Right lobe of liver (tissue), 6 donors: ENCODE measurements around the gene TSPAN11. TPM values are rescaled to one million over a fixed set of nuclear protein-coding genes. Genes with fewer than 3 reads are reported as not detected.

Source experiments
- ATAC-seq, 4 donors: fragments of 200-7000 bp; cut with Tn5 transposase; one replicate each; pipeline ENCODE4 v1.9.1; 2020; ENCODE audit warnings: mild to moderate bottlenecking in 4 of 4, moderate library complexity in 4 of 4
- DNase-seq, 3 donors: peaks; one replicate each; pipeline ENCODE4 v3.0.0-alpha.2; 2020
- H3K27ac ChIP-seq, 3 donors: fragments of 200-600 bp; one replicate each; pipeline ENCODE4 v1.8.0; 2022
- H3K27me3 ChIP-seq, 2 donors: fragments of 200-600 bp; one replicate each; pipeline ENCODE4 v1.8.0; 2022
- H3K36me3 ChIP-seq, 4 donors: fragments of 200-600 bp; sonication (generic) in 1 of 4; one replicate each; pipeline versions ENCODE4 v1.5.1 to v1.8.0; 2017 to 2022; ENCODE audit warnings: control low read depth in 1 of 4
- H3K4me1 ChIP-seq, 4 donors: fragments of 200-600 bp; sonication (generic) in 1 of 4; one replicate each; pipeline versions ENCODE4 v1.5.1 to v1.8.0; 2017 to 2022; ENCODE audit warnings: control low read depth in 1 of 4
- H3K4me3 ChIP-seq, 3 donors: fragments of 200-600 bp; one replicate each; pipeline ENCODE4 v1.8.0; 2022
- H3K9me3 ChIP-seq, 4 donors: fragments of 200-600 bp; sonication (generic) in 1 of 4; one replicate each; pipeline versions ENCODE4 v1.5.1 to v1.8.0; 2017 to 2022; ENCODE audit warnings: control low read depth in 1 of 4
- CTCF ChIP-seq, 4 donors: fragments of 200-600 bp in 3 of 4; fragments of 450-650 bp in 1 of 4; IDR thresholded peaks; one replicate each; pipeline versions ENCODE4 v1.5.1 to v1.8.0; 2016 to 2022; ENCODE audit warnings: antibody characterized with exemption in 4 of 4, mild to moderate bottlenecking in 2 of 4
- POLR2A ChIP-seq: fragments of 450-650 bp; IDR thresholded peaks from one replicate; pipeline ENCODE4 v1.6.1; 2017; ENCODE audit warnings: antibody characterized with exemption, mild to moderate bottlenecking
- WGBS: methylation state at CpG from one replicate; pipeline ENCODE4 v1.1.6; 2018; ENCODE audit warnings: low coverage, low lambda C conversion rate; ENCODE audit not compliant: insufficient coverage; ENCODE audit errors: missing lambda C conversion rate; 5-methylcytosine and 5-hydroxymethylcytosine counted together
- intact Hi-C, 2 donors: fragments of 100-400 bp; cut with DNase I; formaldehyde crosslinking; loops; one replicate each; pipeline versions ENCODE4 v1.11.2 to v1.14.1; 2022
- total RNA-seq, 6 experiments: library from RNA; depleted of rRNA in 2 of 6; stranded (reverse); fragments of >200 nt in 2 of 6; fragmentation: NEBNext Ultra II Directional in 3 of 6; extraction: Animal tissue kit (Norgen Biotek cat#: 25700) in 3 of 6; gene quantifications; one replicate each; pipeline versions ENCODE4 v1.1.0 to v1.2.4, GENCODE V29; 2016 to 2023
- donor health status: DM: no; HTN: yes; CAD: no.
- donor health status: DM: no; HTN: no; CAD: no.
- donor health status: DM: no; HTN: no; CAD: no.
- donor health status: DM: no; HTN: yes; CAD: no.
- donor health status: DM: no; HTN: yes; CAD: no.

The TSPAN11 gene
- total RNA-seq, 6 experiments from 2014 or later, result 0.31 to 1.00 (median 0.60) TPM

GRCh38 chr12:31017535-31017934 lies 91.0 kb downstream of the TSPAN11 start:
- ATAC-seq (peak; percentile 59 to 67 (median 62)), DNase-seq (peak in 1 of 3 donors; percentile 23)
- H3K27me3 ChIP-seq, result no peaks in the 10 kb centered on the region
- H3K4me1 ChIP-seq, result no peaks in the 10 kb centered on the region
- no peaks in the 10 kb centered on the region for H3K36me3 ChIP-seq
- no peak overlapping the region for H3K4me3 ChIP-seq
- intact Hi-C loops, result no loop called here
- 80% methylated on average over 1 of the region's 4 CpGs for WGBS
- no peak for TF ChIP-seq CTCF (IDR thresholded peaks at IDR 0.05)
- H3K27ac ChIP-seq, result no peak overlapping the region
- no peaks in the 10 kb centered on the region for H3K9me3 ChIP-seq

GRCh38 chr12:31018106-31018789 lies 91.7 kb downstream of the TSPAN11 start:
- H3K27me3 ChIP-seq, result no peaks in the 10 kb centered on the region
- DNase-seq (peak in 1 of 3 donors; percentile 12), ATAC-seq (no peak)
- no peak overlapping the region for H3K4me3 ChIP-seq
- intact Hi-C loops, result no loop called here
- H3K4me1 ChIP-seq, result no peaks in the 10 kb centered on the region
- WGBS, result 60% methylated on average over 3 of the region's 3 CpGs
- H3K27ac ChIP-seq, result no peak overlapping the region
- no peak for TF ChIP-seq CTCF (IDR thresholded peaks at IDR 0.05)
- TF ChIP-seq POLR2A, result no peak
- no peaks in the 10 kb centered on the region for H3K9me3 ChIP-seq
- H3K36me3 ChIP-seq, result no peaks in the 10 kb centered on the region

GRCh38 chr12:31018790-31019505 lies 92.4 kb downstream of the TSPAN11 start:
- intact Hi-C loops, result no loop called here
- DNase-seq, result no peak

GRCh38 chr12:31019561-31019960 lies 93.0 kb downstream of the TSPAN11 start:
- no peak overlapping the region for H3K4me3 ChIP-seq
- H3K36me3 ChIP-seq, result no peaks in the 10 kb centered on the region
- 75% methylated on average over 5 of the region's 6 CpGs for WGBS
- ATAC-seq (no peak), DNase-seq (no peak)
- TF ChIP-seq CTCF (IDR thresholded peaks at IDR 0.05), result no peak
- TF ChIP-seq POLR2A, result no peak
- intact Hi-C loops, result no loop called here
- H3K27me3 ChIP-seq, result no peaks in the 10 kb centered on the region
- H3K27ac ChIP-seq, result no peak overlapping the region
- no peaks in the 10 kb centered on the region for H3K9me3 ChIP-seq
- H3K4me1 ChIP-seq, result no peaks in the 10 kb centered on the region

More at GRCh38 chr12:31018790-31019505, 92.4 kb downstream of the TSPAN11 start:
- Histone ChIP-seq H3K36me3 (no peaks in the 10 kb centered on the region), H3K27ac (no peak overlapping the region), H3K4me3 (no peak overlapping the region), H3K27me3 (no peaks in the 10 kb centered on the region), H3K9me3 (no peaks in the 10 kb centered on the region), H3K4me1 (no peaks in the 10 kb centered on the region)
- TF ChIP-seq POLR2A (no peak), CTCF (IDR thresholded peaks at IDR 0.05) (no peak)
- no peak for ATAC-seq
- WGBS, result 71% methylated on average over 5 of the region's 6 CpGs
